Cardiac fibroblast (primary cell): Measurements from ENCODE around the gene BDKRB2.

Source experiments
- DNase-seq, 2 donors: peaks; one replicate each; pipeline versions ENCODE4 v3.0.0 to v3.0.0-alpha.2; 2010; ENCODE audit warnings: low read depth in 2 of 2
- H3K4me3 ChIP-seq, 2 donors: replicated peaks in 1 of 2; 1 replicate in 1 of 2; 2 replicates in 1 of 2; pipeline ENCODE4 v1.5.1; 2011; ENCODE audit warnings: low read depth in 2 of 2, low read length in 2 of 2, mild to moderate bottlenecking in 2 of 2, moderate library complexity in 1 of 2
- CTCF ChIP-seq: IDR thresholded peaks from one replicate; pipeline ENCODE4 v1.5.1; 2011; ENCODE audit warnings: low read depth, mild to moderate bottlenecking, low read length, inconsistent platforms

Gene BDKRB2

GRCh38 chr14:96233661-96234060 lies 29.0 kb downstream of the BDKRB2 start:
- no peak overlapping the region for H3K4me3 ChIP-seq
- DNase-seq: no peak
- TF ChIP-seq CTCF: no peak

GRCh38 chr14:96235426-96235825 lies 30.8 kb downstream of the BDKRB2 start:
- DNase-seq: no peak
- no peak for TF ChIP-seq CTCF
- no peak overlapping the region for H3K4me3 ChIP-seq

- no peak for DNase-seq
- no peak for TF ChIP-seq CTCF
- no peak overlapping the region for H3K4me3 ChIP-seq
Observed at GRCh38 chr14:96237641-96238040, 33.0 kb downstream of the BDKRB2 start.

GRCh38 chr14:96238676-96239265 lies 34.1 kb downstream of the BDKRB2 start:
- no peak overlapping the region for H3K4me3 ChIP-seq
- DNase-seq: no peak
- no peak for TF ChIP-seq CTCF

- no peak overlapping the region for H3K4me3 ChIP-seq
- no peak for DNase-seq
- no peak for TF ChIP-seq CTCF
Observed at GRCh38 chr14:96239711-96240141, 35.1 kb downstream of the BDKRB2 start.

GRCh38 chr14:96240641-96241040 lies 36.0 kb downstream of the BDKRB2 start:
- no peak for TF ChIP-seq CTCF
- no peak overlapping the region for H3K4me3 ChIP-seq
- no peak for DNase-seq

- no peak for TF ChIP-seq CTCF
- no peak for DNase-seq
- no peak overlapping the region for H3K4me3 ChIP-seq
Observed at GRCh38 chr14:96242126-96242525, 37.5 kb downstream of the BDKRB2 start.
